HepG2 (cell line): ENCODE data around the gene RSL1D1. TPM values are rescaled to one million over a fixed set of nuclear protein-coding genes. Genes with fewer than 3 reads are reported as not detected.
A peak's percentile ranks its signal among the peaks of the same experiment; 100 is the strongest.

Experiments
- ATAC-seq: fragments of 200-7000 bp; cut with Tn5 transposase; 3 replicates; pipeline ENCODE4 v1.9.1; 2020; ENCODE audit warnings: mild to moderate bottlenecking, moderate library complexity
- BruUV-seq: library from RNA; stranded (reverse); fragments of 400-500 nt; replicated peaks from 2 replicates; lab custom pipeline; 2021; lab: Mats Ljungman, UMichigan
- CTCF ChIA-PET: fragments of 300-600 bp; formaldehyde crosslinking; extraction: SDS; loops from one replicate; lab custom pipeline; 2021; ENCODE audit warnings: low total read pairs, inconsistent platforms, low intra/inter-chr PET ratio; lab: Yijun Ruan, JAX
- POLR2A ChIA-PET: fragments of 350-600 bp; sonication (Branson Sonifier 250); formaldehyde crosslinking; loops from one replicate; lab custom pipeline; 2020; ENCODE audit warnings: antibody characterized with exemption, inconsistent platforms; lab: Yijun Ruan, JAX
- DNase-seq: peaks from one replicate; pipeline ENCODE4 v3.0.0-alpha.2; 2015; ENCODE audit warnings: low spot score
- FAIRE-seq: peaks from 3 replicates; lab custom pipeline; 2011; peaks lifted over from hg19 to GRCh38; lab: Jason Lieb, UNC
- H2AFZ ChIP-seq: one replicate; pipeline ENCODE4 v1.6.1; 2011; ENCODE audit warnings: low read length, inconsistent platforms
- H3K27ac ChIP-seq: fragments of 300-600 bp; 3 replicates; pipeline ENCODE4 v1.8.0; 2011; ENCODE audit warnings: mixed run types, mild to moderate bottlenecking, mixed read lengths, low read length, inconsistent platforms; ENCODE audit not compliant: insufficient read depth; ENCODE audit errors: extremely low read length
- H3K27me3 ChIP-seq, 2 experiments: fragments of 200-600 bp in 1 of 2; 2 replicates in 1 of 2; 3 replicates in 1 of 2; pipeline versions ENCODE4 v1.6.0 to v1.8.0; 2011; ENCODE audit warnings: low read length in 2 of 2, mild to moderate bottlenecking in 2 of 2, moderate library complexity in 2 of 2, inconsistent platforms in 1 of 2; ENCODE audit not compliant: insufficient read depth in 2 of 2, control insufficient read depth in 1 of 2
- H3K36me3 ChIP-seq, 2 experiments: fragments of 200-600 bp in 1 of 2; replicated peaks in 1 of 2; 2 replicates in 1 of 2; 3 replicates in 1 of 2; pipeline versions ENCODE4 v1.5.1 to v1.8.0; 2011; ENCODE audit warnings: low read length in 2 of 2, inconsistent platforms in 1 of 2; ENCODE audit not compliant: insufficient read depth in 2 of 2, control insufficient read depth in 1 of 2
- H3K4me1 ChIP-seq: 2 replicates; pipeline ENCODE4 v1.5.1; 2012; ENCODE audit warnings: low read length, inconsistent platforms; ENCODE audit not compliant: insufficient read depth
- H3K4me2 ChIP-seq: 2 replicates; pipeline ENCODE4 v1.6.0; 2011; ENCODE audit warnings: low read depth, low read length, inconsistent platforms
- H3K4me3 ChIP-seq, 3 experiments: fragments of 200-600 bp in 1 of 3; sonication (generic), shearing (Covaris generic) in 1 of 3; replicated peaks in 1 of 3; 2 replicates each; pipeline ENCODE4 v1.5.1; 2011 to 2016; ENCODE audit warnings: low read length in 3 of 3, inconsistent platforms in 2 of 3, low read depth in 2 of 3, mild to moderate bottlenecking in 2 of 3, control low read depth in 1 of 3, mixed read lengths in 1 of 3; ENCODE audit not compliant: insufficient read depth in 1 of 3
- H3K79me2 ChIP-seq: one replicate; pipeline ENCODE4 v1.6.1; 2011; ENCODE audit warnings: low read length, inconsistent platforms; ENCODE audit not compliant: insufficient read depth
- H3K9ac ChIP-seq: 2 replicates; pipeline ENCODE4 v1.6.0; 2011; ENCODE audit warnings: mild to moderate bottlenecking, low read depth, low read length, inconsistent platforms; ENCODE audit not compliant: insufficient read depth
- H3K9me3 ChIP-seq: 2 replicates; pipeline ENCODE4 v1.5.1; 2012; ENCODE audit warnings: mild to moderate bottlenecking, low read length
- H4K20me1 ChIP-seq: 2 replicates; pipeline ENCODE4 v1.6.0; 2011; ENCODE audit warnings: inconsistent platforms, mild to moderate bottlenecking, low read length, moderate library complexity; ENCODE audit not compliant: insufficient read depth
- HNRNPUL1 ChIP-seq: fragments of 200-400 bp; formaldehyde crosslinking; IDR thresholded peaks from 2 replicates; pipeline ENCODE4 v1.6.1; 2017; ENCODE audit warnings: low read depth, mild to moderate bottlenecking, low read length, moderate library complexity
- TBX2 ChIP-seq: sonication (generic); formaldehyde crosslinking; IDR thresholded peaks from 2 replicates; pipeline ENCODE4 v1.5.0; 2020; ENCODE audit warnings: missing genetic modification reagents, mild to moderate bottlenecking, borderline replicate concordance
- ZBTB42 ChIP-seq: sonication (generic); formaldehyde crosslinking; IDR thresholded peaks from 2 replicates; pipeline ENCODE4 v1.5.0; 2020; ENCODE audit warnings: mild to moderate bottlenecking, missing genetic modification reagents
- ZNF383 ChIP-seq: sonication (generic); formaldehyde crosslinking; IDR thresholded peaks from 2 replicates; pipeline ENCODE4 v1.4.0; 2020; ENCODE audit warnings: missing genetic modification reagents, mild to moderate bottlenecking, borderline replicate concordance
- ZNF644 ChIP-seq: IDR thresholded peaks from 2 replicates; pipeline ENCODE4 v1.6.1; 2016; ENCODE audit warnings: low read depth
- WGBS: methylation state at CpG from one replicate; pipeline ENCODE4 v1.1.6; 2017; ENCODE audit warnings: low lambda C conversion rate; 5-methylcytosine and 5-hydroxymethylcytosine counted together
- in situ Hi-C: cut with HindIII; loops from 2 replicates; pipeline ENCODE4 v1.10.0; 2017; ENCODE audit warnings: low pct_unique_long_range_greater_than_20kb; ENCODE audit not compliant: extremely low pct_ligation_motif_present
- intact Hi-C: fragments of 100-400 bp; cut with micrococcal nuclease; formaldehyde crosslinking; loops from one replicate; pipeline ENCODE4 v1.10.0; 2022; ENCODE audit not compliant: unreplicated experiment
- polyA plus RNA-seq, 8 experiments: library from polyadenylated mRNA; depleted of rRNA in 3 of 8; stranded (reverse) in 7 of 8; unstranded in 1 of 8; fragments of >200 nt; fragmentation: Illumina TruSeq in 4 of 8; extraction: Trizol in 4 of 8; gene quantifications; 2 replicates each; pipeline versions ENCODE4 v1.2.1 to v1.2.3, GENCODE V29; 2011 to 2016; ENCODE audit warnings: low read depth in 4 of 8, missing spikeins in 1 of 8, mixed read lengths in 1 of 8; ENCODE audit not compliant: insufficient read depth in 1 of 8
- total RNA-seq, 5 experiments: library from RNA; depleted of rRNA; stranded (reverse); fragments of >200 nt; fragmentation: Illumina TruSeq; extraction: Trizol; gene quantifications; 2 replicates each; pipeline ENCODE4 v1.2.3, GENCODE V29; 2016; ENCODE audit warnings: low read depth in 1 of 5
- TF ChIP-seq, protein P1 (sequence below): sonication (generic); formaldehyde crosslinking; IDR thresholded peaks from 2 replicates; pipeline ENCODE4 v1.4.0; 2020; ENCODE audit warnings: missing genetic modification reagents, borderline replicate concordance
- TF ChIP-seq, protein P2 (sequence below): sonication (generic); formaldehyde crosslinking; IDR thresholded peaks from 2 replicates; pipeline ENCODE4 v1.4.0; 2020; ENCODE audit warnings: mild to moderate bottlenecking, missing genetic modification reagents

RSL1D1 gene
- total and polyA plus RNA-seq, 2 of the 13 experiments (the other 11 are each of a cell fraction or from before 2014, with no cell fraction given) = 187 to 343 TPM

DNA sequence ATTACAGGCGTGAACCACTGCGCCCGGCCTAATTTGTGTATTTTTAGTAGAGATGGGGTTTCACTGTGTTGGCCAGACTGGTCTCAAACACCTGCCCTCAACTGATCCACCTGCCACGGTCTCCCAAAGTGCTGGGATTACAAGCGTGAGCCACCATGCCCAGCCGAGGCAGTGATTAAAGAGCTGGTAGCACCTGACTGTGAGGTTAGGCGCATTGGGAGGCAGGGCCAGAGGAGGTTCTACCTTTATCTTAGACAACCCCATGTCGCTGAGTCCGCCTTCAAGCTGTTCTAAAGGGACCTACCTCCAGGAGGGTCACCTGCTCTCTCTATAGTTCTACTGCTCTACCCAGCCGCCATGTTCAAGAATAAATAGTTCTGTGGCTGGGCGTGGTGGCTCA lies 8.1 kb downstream of the RSL1D1 start:
- TF ChIP-seq, protein P1, sequence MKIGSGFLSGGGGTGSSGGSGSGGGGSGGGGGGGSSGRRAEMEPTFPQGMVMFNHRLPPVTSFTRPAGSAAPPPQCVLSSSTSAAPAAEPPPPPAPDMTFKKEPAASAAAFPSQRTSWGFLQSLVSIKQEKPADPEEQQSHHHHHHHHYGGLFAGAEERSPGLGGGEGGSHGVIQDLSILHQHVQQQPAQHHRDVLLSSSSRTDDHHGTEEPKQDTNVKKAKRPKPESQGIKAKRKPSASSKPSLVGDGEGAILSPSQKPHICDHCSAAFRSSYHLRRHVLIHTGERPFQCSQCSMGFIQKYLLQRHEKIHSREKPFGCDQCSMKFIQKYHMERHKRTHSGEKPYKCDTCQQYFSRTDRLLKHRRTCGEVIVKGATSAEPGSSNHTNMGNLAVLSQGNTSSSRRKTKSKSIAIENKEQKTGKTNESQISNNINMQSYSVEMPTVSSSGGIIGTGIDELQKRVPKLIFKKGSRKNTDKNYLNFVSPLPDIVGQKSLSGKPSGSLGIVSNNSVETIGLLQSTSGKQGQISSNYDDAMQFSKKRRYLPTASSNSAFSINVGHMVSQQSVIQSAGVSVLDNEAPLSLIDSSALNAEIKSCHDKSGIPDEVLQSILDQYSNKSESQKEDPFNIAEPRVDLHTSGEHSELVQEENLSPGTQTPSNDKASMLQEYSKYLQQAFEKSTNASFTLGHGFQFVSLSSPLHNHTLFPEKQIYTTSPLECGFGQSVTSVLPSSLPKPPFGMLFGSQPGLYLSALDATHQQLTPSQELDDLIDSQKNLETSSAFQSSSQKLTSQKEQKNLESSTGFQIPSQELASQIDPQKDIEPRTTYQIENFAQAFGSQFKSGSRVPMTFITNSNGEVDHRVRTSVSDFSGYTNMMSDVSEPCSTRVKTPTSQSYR = no peak
- no peak for TF ChIP-seq ZNF383 (CRISPR knock-in tag)
- TF ChIP-seq TBX2 (CRISPR knock-in tag) = no peak
- TF ChIP-seq ZNF644 = no peak
- TF ChIP-seq, protein P2, sequence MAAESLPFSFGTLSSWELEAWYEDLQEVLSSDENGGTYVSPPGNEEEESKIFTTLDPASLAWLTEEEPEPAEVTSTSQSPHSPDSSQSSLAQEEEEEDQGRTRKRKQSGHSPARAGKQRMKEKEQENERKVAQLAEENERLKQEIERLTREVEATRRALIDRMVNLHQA (CRISPR knock-in tag) = no peak
- no peak for TF ChIP-seq ZBTB42
- TF ChIP-seq HNRNPUL1 = no peak
- FAIRE-seq (no peak), ATAC-seq (peak; percentile 15; the same call in 1 of the 3 replicates), DNase-seq (no peak)
- Histone ChIP-seq H3K27me3 (no peaks in the 10 kb centered on the region), H3K4me1 (peaks cover 19% of the 10 kb centered on the region), H3K9me3 (no peaks in the 10 kb centered on the region), H3K79me2 (peaks cover 39% of the 10 kb centered on the region), H3K4me2 (no peak overlapping the region), H3K36me3 (peaks cover 68 to 92% of the 10 kb centered on the region in 2 experiments), H3K9ac (no peak overlapping the region), H3K27ac (no peak overlapping the region), H4K20me1 (peaks cover 23% of the 10 kb centered on the region), H3K4me3 (no peak overlapping the region), H2AFZ (no peak overlapping the region)
- ChIA-PET CTCF (no interaction called here), POLR2A (interaction anchor here (0.7 to 10.4 kb wide), 4 partner anchors 8 to 100 kb away, joined by 3 to 72 read pairs (median 6); partner anchors contain the start of gene TXNDC11)
- in situ Hi-C loops = no loop called here
- 98% methylated on average over 11 of the region's 11 CpGs for WGBS
- intact Hi-C loops = no loop called here
- BruUV-seq = no TSS peak
